H1 (cell line): ENCODE data around the gene TRAF1. TPM values are rescaled to one million over a fixed set of nuclear protein-coding genes. Genes with fewer than 3 reads are reported as not detected.
A peak's percentile ranks its signal among the peaks of the same experiment; 100 is the strongest.

Experiments
- CTCF ChIA-PET: fragments of 300-600 bp; sonication (Branson Sonifier 250); formaldehyde crosslinking; loops from one replicate; lab custom pipeline; 2021; ENCODE audit not compliant: partially characterized antibody; lab: Charles Lee
- POLR2A ChIA-PET: fragments of 300-600 bp; sonication (Branson Sonifier 250); formaldehyde crosslinking; loops from one replicate; lab custom pipeline; 2021; ENCODE audit warnings: inconsistent platforms; ENCODE audit not compliant: partially characterized antibody; lab: Charles Lee
- DNase-seq, 2 experiments: peaks; one replicate each; pipeline versions ENCODE4 v3.0.0 to v3.0.0-alpha.2; 2010 to 2022; ENCODE audit warnings: low spot score in 2 of 2, low read depth in 1 of 2, mixed read lengths in 1 of 2
- FAIRE-seq: peaks from 2 replicates; lab custom pipeline; 2011; peaks lifted over from hg19 to GRCh38; lab: Jason Lieb, UNC
- H2AFZ ChIP-seq: 2 replicates; pipeline ENCODE4 v1.8.1; 2012; ENCODE audit warnings: low read length, inconsistent platforms
- H2AK5ac ChIP-seq: 2 replicates; pipeline ENCODE4 v1.6.1; 2013; ENCODE audit warnings: low read depth, low read length
- H2BK120ac ChIP-seq: replicated peaks from 2 replicates; pipeline ENCODE3; 2013; ENCODE audit warnings: low read depth, low read length, inconsistent platforms
- H2BK12ac ChIP-seq: 2 replicates; pipeline ENCODE4 v1.6.1; 2013; ENCODE audit warnings: low read depth, low read length
- H2BK15ac ChIP-seq: 2 replicates; pipeline ENCODE4 v1.6.1; 2013; ENCODE audit warnings: low read length
- H2BK20ac ChIP-seq: 2 replicates; pipeline ENCODE4 v1.6.1; 2013; ENCODE audit warnings: low read length
- H2BK5ac ChIP-seq: 2 replicates; pipeline ENCODE4 v1.6.1; 2013; ENCODE audit warnings: low read depth, low read length
- H3K14ac ChIP-seq: 2 replicates; pipeline ENCODE4 v1.6.1; 2013; ENCODE audit warnings: inconsistent platforms; ENCODE audit not compliant: insufficient read length
- H3K18ac ChIP-seq: 2 replicates; pipeline ENCODE4 v1.6.1; 2013; ENCODE audit warnings: low read length; ENCODE audit errors: extremely low read depth
- H3K23ac ChIP-seq: 2 replicates; pipeline ENCODE4 v1.6.1; 2013; ENCODE audit warnings: inconsistent platforms; ENCODE audit not compliant: insufficient read length
- H3K23me2 ChIP-seq: 2 replicates; pipeline ENCODE4 v1.6.1; 2013; ENCODE audit warnings: low read depth, low read length
- H3K27ac ChIP-seq: 2 replicates; pipeline ENCODE4 v1.6.1; 2011; ENCODE audit warnings: low read depth, low read length, inconsistent platforms
- H3K27me3 ChIP-seq, 4 experiments: replicated peaks in 1 of 4; 1 replicate in 1 of 4; 2 replicates in 3 of 4; pipeline versions ENCODE4 v1.6.1 to v1.8.1; 2011 to 2013; ENCODE audit warnings: low read length in 3 of 4, mild to moderate bottlenecking in 3 of 4, inconsistent platforms in 2 of 4, mixed read lengths in 2 of 4, moderate library complexity in 1 of 4; ENCODE audit not compliant: control insufficient read depth in 3 of 4, insufficient read depth in 3 of 4; ENCODE audit errors: extremely low read depth in 1 of 4
- H3K36me3 ChIP-seq, 4 experiments: 2 replicates each; pipeline versions ENCODE4 v1.6.1 to v1.8.1; 2011 to 2013; ENCODE audit warnings: mild to moderate bottlenecking in 4 of 4, low read length in 3 of 4, moderate library complexity in 2 of 4, control low read depth in 1 of 4, inconsistent platforms in 1 of 4; ENCODE audit not compliant: insufficient read depth in 4 of 4, control insufficient read depth in 2 of 4
- H3K4ac ChIP-seq: replicated peaks from 2 replicates; pipeline ENCODE3; 2013; ENCODE audit warnings: low read length, low read depth, mixed read lengths, inconsistent platforms; ENCODE audit not compliant: insufficient read length
- H3K4me1 ChIP-seq, 4 experiments: replicated peaks in 1 of 4; 1 replicate in 1 of 4; 2 replicates in 3 of 4; pipeline versions ENCODE4 v1.6.1 to v1.8.1; 2011 to 2013; ENCODE audit warnings: low read length in 3 of 4, inconsistent platforms in 2 of 4, mixed read lengths in 1 of 4; ENCODE audit not compliant: insufficient read depth in 4 of 4, control insufficient read depth in 3 of 4
- H3K4me2 ChIP-seq, 2 experiments: 2 replicates each; pipeline versions ENCODE4 v1.6.1 to v1.8.1; 2011 to 2013; ENCODE audit warnings: low read depth in 2 of 2, low read length in 2 of 2, control low read depth in 1 of 2, inconsistent platforms in 1 of 2, mild to moderate bottlenecking in 1 of 2; ENCODE audit not compliant: insufficient read depth in 1 of 2
- H3K4me3 ChIP-seq, 4 experiments: fragments of 200-600, 300-600 bp in 1 of 4; sonication (generic), shearing (Covaris generic), sonication (Bioruptor Twin) in 1 of 4; 2 replicates each; pipeline versions ENCODE4 v1.5.1 to v1.8.1; 2011 to 2016; ENCODE audit warnings: low read length in 4 of 4, low read depth in 3 of 4, control low read depth in 2 of 4, inconsistent platforms in 2 of 4, mild to moderate bottlenecking in 2 of 4, mixed read lengths in 1 of 4, moderate library complexity in 1 of 4; ENCODE audit not compliant: insufficient read depth in 2 of 4; ENCODE audit errors: extremely low read depth in 1 of 4
- H3K56ac ChIP-seq: replicated peaks from 2 replicates; pipeline ENCODE3; 2013; ENCODE audit warnings: low read depth, mild to moderate bottlenecking, mixed read lengths, low read length, inconsistent platforms; ENCODE audit not compliant: insufficient read length
- H3K79me1 ChIP-seq: 2 replicates; pipeline ENCODE4 v1.6.1; 2013; ENCODE audit warnings: low read depth, low read length, control low read depth
- H3K79me2 ChIP-seq, 2 experiments: 2 replicates each; pipeline versions ENCODE4 v1.6.1 to v1.8.1; 2012 to 2013; ENCODE audit warnings: low read length in 2 of 2, mild to moderate bottlenecking in 2 of 2, inconsistent platforms in 1 of 2; ENCODE audit not compliant: insufficient read depth in 2 of 2, control insufficient read depth in 1 of 2
- H3K9ac ChIP-seq, 4 experiments: replicated peaks in 1 of 4; 1 replicate in 1 of 4; 2 replicates in 3 of 4; pipeline versions ENCODE4 v1.6.1 to v1.8.1; 2011 to 2013; ENCODE audit warnings: low read depth in 3 of 4, low read length in 3 of 4, control low read depth in 2 of 4, mild to moderate bottlenecking in 2 of 4, moderate library complexity in 2 of 4, inconsistent platforms in 1 of 4; ENCODE audit errors: extremely low read depth in 1 of 4
- H3K9me3 ChIP-seq, 2 experiments: 2 replicates each; pipeline versions ENCODE4 v1.6.1 to v1.8.1; 2012 to 2013; ENCODE audit warnings: mild to moderate bottlenecking in 2 of 2, moderate library complexity in 2 of 2, control low read depth in 1 of 2, inconsistent platforms in 1 of 2, low read depth in 1 of 2, low read length in 1 of 2, mixed read lengths in 1 of 2; ENCODE audit not compliant: insufficient read depth in 2 of 2
- H4K20me1 ChIP-seq, 2 experiments: replicated peaks in 1 of 2; 2 replicates each; pipeline versions ENCODE3 to v1.8.1; 2011 to 2013; ENCODE audit warnings: inconsistent platforms in 2 of 2, low read length in 2 of 2, mild to moderate bottlenecking in 1 of 2; ENCODE audit not compliant: insufficient read depth in 2 of 2, control insufficient read depth in 1 of 2
- H4K5ac ChIP-seq: 2 replicates; pipeline ENCODE4 v1.6.1; 2013; ENCODE audit warnings: low read length, low read depth, mixed read lengths, inconsistent platforms; ENCODE audit not compliant: insufficient read length
- H4K8ac ChIP-seq: 2 replicates; pipeline ENCODE4 v1.8.0; 2013; ENCODE audit warnings: mild to moderate bottlenecking, moderate library complexity, low read length, inconsistent platforms; ENCODE audit not compliant: insufficient read depth; ENCODE audit errors: extremely low read depth
- H4K91ac ChIP-seq: replicated peaks from 2 replicates; pipeline ENCODE3; 2013; ENCODE audit warnings: low read length, mixed read lengths, inconsistent platforms; ENCODE audit not compliant: insufficient read length
- CBX5 ChIP-seq: fragments of 300-800, 300-1000 bp; sonication (generic); IDR thresholded peaks from 2 replicates; pipeline ENCODE4 v1.7.1; 2016; ENCODE audit warnings: antibody characterized with exemption, low read length, low read depth
- CEBPB ChIP-seq: IDR thresholded peaks from 2 replicates; pipeline ENCODE4 v1.6.1; 2012; ENCODE audit warnings: low read depth, low read length
- HDAC2 ChIP-seq, 2 experiments: fragments of 300-600 bp in 1 of 2; sonication (generic) in 1 of 2; IDR thresholded peaks; 2 replicates each; pipeline ENCODE4 v1.6.1; 2011 to 2012; ENCODE audit warnings: low read depth in 2 of 2, low read length in 2 of 2, mild to moderate bottlenecking in 2 of 2, moderate library complexity in 2 of 2, borderline replicate concordance in 1 of 2, inconsistent platforms in 1 of 2
- JUN ChIP-seq: IDR thresholded peaks from 2 replicates; pipeline ENCODE4 v1.6.1; 2011; ENCODE audit warnings: low read depth, mild to moderate bottlenecking, improper control_type of control experiment, low read length
- KDM1A ChIP-seq: fragments of 200-600, 300-600 bp; sonication (generic); IDR thresholded peaks from 2 replicates; pipeline ENCODE4 v1.7.1; 2016; ENCODE audit warnings: mild to moderate bottlenecking, low read length, borderline replicate concordance
- RNF2 ChIP-seq: fragments of 200-900, 300-1000 bp; sonication (generic); IDR thresholded peaks from 2 replicates; pipeline ENCODE4 v1.7.1; 2016; ENCODE audit warnings: borderline replicate concordance, low read depth, mild to moderate bottlenecking, antibody characterized with exemption, low read length; ENCODE audit not compliant: poor library complexity, severe bottlenecking; ENCODE audit errors: missing control alignments
- RXRA ChIP-seq: IDR thresholded peaks from 2 replicates; pipeline ENCODE4 v1.6.1; 2011; ENCODE audit warnings: low read depth, mild to moderate bottlenecking, low read length, moderate library complexity; ENCODE audit not compliant: insufficient read depth
- SIN3A ChIP-seq, 2 experiments: IDR thresholded peaks in 1 of 2; conservative IDR thresholded peaks in 1 of 2; 2 replicates each; pipeline ENCODE4 v1.6.1; 2011 to 2012; ENCODE audit warnings: low read length in 2 of 2, improper control_type of control experiment in 1 of 2, low read depth in 1 of 2, mild to moderate bottlenecking in 1 of 2
- TAF1 ChIP-seq: IDR thresholded peaks from 2 replicates; pipeline ENCODE4 v1.6.1; 2011; ENCODE audit warnings: mild to moderate bottlenecking, low read depth, low read length
- TBP ChIP-seq: IDR thresholded peaks from 2 replicates; pipeline ENCODE4 v1.6.1; 2011; ENCODE audit warnings: low read depth, low read length, improper control_type of control experiment
- TEAD4 ChIP-seq: IDR thresholded peaks from 2 replicates; pipeline ENCODE4 v1.6.1; 2012; ENCODE audit warnings: low read depth, low read length, inconsistent platforms, mixed read lengths
- WGBS, 2 experiments: shearing (Covaris generic) in 1 of 2; methylation state at CpG; one replicate each; pipeline versions ENCODE4 v1.1.6 to v1.1.7; 2013 to 2015; ENCODE audit warnings: low lambda C conversion rate in 2 of 2, mixed read lengths in 2 of 2, inconsistent platforms in 1 of 2, low coverage in 1 of 2, missing lambda C conversion rate in 1 of 2; ENCODE audit not compliant: insufficient replicate concordance in 2 of 2, insufficient coverage in 1 of 2, insufficient read length in 1 of 2; ENCODE audit errors: extremely low coverage in 1 of 2, missing lambda C conversion rate in 1 of 2; 5-methylcytosine and 5-hydroxymethylcytosine counted together
- polyA plus RNA-seq, 7 experiments: library from polyadenylated mRNA; depleted of rRNA in 3 of 7; stranded (reverse) in 5 of 7; unstranded in 2 of 7; fragments of >200 nt in 5 of 7; fragments of 200-250 nt in 2 of 7; gene quantifications; 1 replicate in 5 of 7; 2 replicates in 1 of 7; 4 replicates in 1 of 7; pipeline versions ENCODE4 v1.2.1 to v1.2.3, GENCODE V29; 2011 to 2013; ENCODE audit warnings: missing spikeins in 2 of 7, mixed read lengths in 2 of 7
- total RNA-seq: library from RNA; stranded (reverse); fragmentation: NEBNext Ultra II Directional; extraction: Animal tissue kit (Norgen Biotek cat#: 25700); gene quantifications from 2 replicates; pipeline ENCODE4 v1.2.1, GENCODE V29; 2021

The TRAF1 gene
- total and polyA plus RNA-seq, 2 of the 8 experiments (the other 6 are each of a cell fraction or from before 2014, with no cell fraction given), result 1.6 to 3.2 TPM

GRCh38 chr9:120932086-120932823 lies 5.7 kb upstream of the TRAF1 start:
- WGBS, 2 experiments, result 83% methylated on average over 6 of the region's 6 CpGs; no CpG with 5 or more reads in 1 of the 2 experiments
- H2AFZ ChIP-seq, result peak overlapping the region; percentile 37; the same call in 1 of the 2 replicates
- H3K18ac ChIP-seq, result peak overlapping the region; percentile 20; the same call in 1 of the 2 replicates
- no peak overlapping the region for H2BK20ac ChIP-seq
- DNase-seq (no peak), FAIRE-seq (no peak)
- no peak overlapping the region for H4K91ac ChIP-seq
- H3K27ac ChIP-seq, result no peak overlapping the region
- no peak overlapping the region for H2BK120ac ChIP-seq
- no peak overlapping the region for H4K5ac ChIP-seq
- no peaks in the 10 kb centered on the region for H3K36me3 ChIP-seq
- no peak overlapping the region for H2BK12ac ChIP-seq
- no peak overlapping the region for H3K4me3 ChIP-seq
- no peak overlapping the region for H2BK5ac ChIP-seq
- H4K20me1 ChIP-seq, result no peaks in the 10 kb centered on the region
- H3K4ac ChIP-seq, result no peak overlapping the region
- no peak overlapping the region for H3K9ac ChIP-seq
- no peak overlapping the region for H3K23ac ChIP-seq
- CTCF ChIA-PET, result interaction anchor here (1.3 to 12.5 kb wide), 3 partner anchors 9 to 66 kb away, joined by 4 to 108 read pairs (median 6); no protein-coding TSS in a partner anchor
- H3K14ac ChIP-seq, result no peak overlapping the region
- POLR2A ChIA-PET, result interaction anchor here (1.6 kb wide), 1 partner anchor 9 kb away, joined by 3 read pairs; no protein-coding TSS in a partner anchor
- no peak overlapping the region for H2BK15ac ChIP-seq
- H3K23me2 ChIP-seq, result peaks cover 3% of the 10 kb centered on the region; the same call in 1 of the 2 replicates
- no peak overlapping the region for H4K8ac ChIP-seq
- no peaks in the 10 kb centered on the region for H3K79me1 ChIP-seq
- no peak overlapping the region for H2AK5ac ChIP-seq
- H3K9me3 ChIP-seq, result no peaks in the 10 kb centered on the region
- no peak overlapping the region for H3K56ac ChIP-seq
- H3K27me3 ChIP-seq, result peaks cover 0 to 6% (median 2%) of the 10 kb centered on the region in 4 experiments; a peak in 1 of 7 replicates
- no peak overlapping the region for H3K4me2 ChIP-seq
- peaks cover 0 to 10% (median 2%) of the 10 kb centered on the region in 4 experiments; a peak in 4 of 7 replicates for H3K4me1 ChIP-seq
- H3K79me2 ChIP-seq, result no peaks in the 10 kb centered on the region
- TF ChIP-seq TAF1 (no peak), HDAC2 (IDR thresholded peaks at IDR 0.05; ENCODE audit: borderline replicate concordance in 1 of 2, low read depth in 2 of 2, low read length in 2 of 2) (no peak), RNF2 (no peak), RXRA (no peak), JUN (no peak), TEAD4 (no peak), CBX5 (no peak), CEBPB (no peak), SIN3A (conservative IDR thresholded peaks at IDR 0.05 in 1 of 2, IDR thresholded peaks at IDR 0.05 in 1 of 2; ENCODE audit: low read depth in 1 of 2, low read length in 2 of 2) (no peak), KDM1A (no peak), TBP (no peak)
